Cardiac muscle cell (in vitro differentiated cells and primary cell): Measurements from ENCODE around the gene KMT2C. TPM values are rescaled to one million over a fixed set of nuclear protein-coding genes. Genes with fewer than 3 reads are reported as not detected.
"Not testable (repeated sequence)": the region's sequence is repeated elsewhere in the genome, so short reads cannot be mapped to it uniquely, and the experiment has no call there.

ENCODE experiments used
- DNase-seq, 2 donors: peaks; one replicate each; pipeline versions ENCODE4 v3.0.0 to v3.0.0-alpha.2; 2010 to 2017; ENCODE audit warnings: low read depth in 1 of 2, low spot score in 1 of 2
- H3K27ac ChIP-seq: fragments of 200-600 bp; sonication (generic); 2 replicates; pipeline ENCODE4 v1.5.1; 2016
- H3K27me3 ChIP-seq: fragments of 200-600 bp; sonication (generic); 2 replicates; pipeline ENCODE4 v1.6.0; 2016; ENCODE audit warnings: control low read depth
- H3K36me3 ChIP-seq: fragments of 200-600 bp; sonication (generic); 2 replicates; pipeline ENCODE4 v1.5.1; 2016; ENCODE audit warnings: control low read depth
- H3K4me1 ChIP-seq: fragments of 200-600 bp; sonication (generic); 2 replicates; pipeline ENCODE4 v1.8.1; 2017; ENCODE audit warnings: low read depth, mild to moderate bottlenecking, mixed run types
- H3K4me3 ChIP-seq: fragments of 200-600 bp; sonication (generic); 2 replicates; pipeline ENCODE4 v1.5.1; 2016; ENCODE audit warnings: mild to moderate bottlenecking
- H3K9me3 ChIP-seq: fragments of 200-600 bp; sonication (generic); 2 replicates; pipeline ENCODE4 v1.5.1; 2017; ENCODE audit warnings: low read depth, mild to moderate bottlenecking, control low read depth
- CTCF ChIP-seq: IDR thresholded peaks from 2 replicates; pipeline ENCODE4 v1.5.1; 2012; ENCODE audit warnings: low read depth, mild to moderate bottlenecking, low read length
- polyA plus RNA-seq: library from polyadenylated mRNA; unstranded; fragments of >200 nt; fragmentation: Nextera tagmentation; extraction: Ambion mirVana; gene quantifications from 2 replicates; pipeline ENCODE4 v1.2.1, GENCODE V29; 2016
- total RNA-seq: library from RNA; depleted of rRNA; stranded (reverse); fragments of >200 nt; gene quantifications from 2 replicates; pipeline ENCODE4 v1.2.3, GENCODE V29; 2016

The KMT2C gene
- total and polyA plus RNA-seq, 2 experiments from 2014 or later: 22.8 to 37.3 TPM

- TF ChIP-seq CTCF: no peak
- no peaks in the 10 kb centered on the region for H3K4me1 ChIP-seq
- H3K36me3 ChIP-seq: no peaks in the 10 kb centered on the region
- H3K27ac ChIP-seq: no peak overlapping the region
- DNase-seq: no peak
- H3K4me3 ChIP-seq: no peak overlapping the region
- H3K27me3 ChIP-seq: no peaks in the 10 kb centered on the region
- H3K9me3 ChIP-seq: no peaks in the 10 kb centered on the region
Measured at GRCh38 chr7:152477079-152477478, 41.3 kb upstream of the KMT2C start.

GRCh38 chr7:152476551-152476950, 40.7 kb upstream of the KMT2C start:
- Histone ChIP-seq H3K36me3 (no peaks in the 10 kb centered on the region), H3K4me1 (no peaks in the 10 kb centered on the region), H3K9me3 (no peaks in the 10 kb centered on the region), H3K27ac (no peak overlapping the region), H3K27me3 (no peaks in the 10 kb centered on the region), H3K4me3 (no peak overlapping the region)
- DNase-seq: no peak
- TF ChIP-seq CTCF: no peak

- H3K27me3 ChIP-seq, DNase-seq, H3K4me1 ChIP-seq, H3K4me3 ChIP-seq, H3K27ac ChIP-seq, H3K36me3 ChIP-seq, H3K9me3 ChIP-seq: not testable (repeated sequence)
Measured at GRCh38 chr7:152471023-152471620, 35.3 kb upstream of the KMT2C start.

- not testable (repeated sequence) for H3K36me3 ChIP-seq, H3K4me3 ChIP-seq, H3K27ac ChIP-seq, H3K9me3 ChIP-seq, H3K27me3 ChIP-seq, H3K4me1 ChIP-seq
- DNase-seq: peak in 1 of 2 donors; percentile 83
Measured at GRCh38 chr7:152470251-152471022, 34.6 kb upstream of the KMT2C start.

GRCh38 chr7:152469576-152469975, 33.8 kb upstream of the KMT2C start:
- not testable (repeated sequence) for DNase-seq, H3K4me3 ChIP-seq, H3K27me3 ChIP-seq, H3K27ac ChIP-seq, H3K4me1 ChIP-seq, H3K9me3 ChIP-seq, H3K36me3 ChIP-seq

- Histone ChIP-seq H3K27ac (no peak overlapping the region), H3K27me3 (no peaks in the 10 kb centered on the region), H3K4me1 (peaks cover 5% of the 10 kb centered on the region), H3K4me3 (no peak overlapping the region), H3K9me3 (no peaks in the 10 kb centered on the region), H3K36me3 (no peaks in the 10 kb centered on the region)
- TF ChIP-seq CTCF: no peak
- DNase-seq: no peak
Measured at GRCh38 chr7:152467225-152467624, 31.4 kb upstream of the KMT2C start.

GRCh38 chr7:152465119-152465387, 29.2 kb upstream of the KMT2C start:
- H3K4me1 ChIP-seq: peaks cover 6% of the 10 kb centered on the region
- H3K36me3 ChIP-seq: no peaks in the 10 kb centered on the region
- no peaks in the 10 kb centered on the region for H3K27me3 ChIP-seq
- H3K9me3 ChIP-seq: no peaks in the 10 kb centered on the region
- H3K4me3 ChIP-seq: peak overlapping the region; percentile 88
- TF ChIP-seq CTCF: no peak
- DNase-seq: no peak
- peak overlapping the region; percentile 100 for H3K27ac ChIP-seq
